ENCODE measurements around the gene MIX23. TPM values are rescaled to one million over a fixed set of nuclear protein-coding genes. Genes with fewer than 3 reads are reported as not detected.

Gene MIX23
- total RNA-seq, 5 donors from 2014 or later (not counting 1 experiment from before 2014, with no cell fraction given), result 15.7 to 27.3 (median 23.5) TPM

GRCh38 chr3:122353893-122354401, 29.1 kb downstream of the MIX23 start:
- H3K27me3 ChIP-seq (replicated peaks in 1 of 2; ENCODE audit: control insufficient read depth in 2 of 2, extremely low read depth in 1 of 2, insufficient read depth in 2 of 2, low read length in 1 of 2), result no peaks in the 10 kb centered on the region
- peaks cover 14% of the 10 kb centered on the region for H3K36me3 Mint-ChIP-seq
- WGBS (ENCODE audit: insufficient coverage), result no CpG with 5 or more reads among the region's 1 CpG
- H3K9me3 ChIP-seq, result no peaks in the 10 kb centered on the region
- H3K4me3 Mint-ChIP-seq, result no peak overlapping the region
- CTCF ChIA-PET, result no interaction called here
- no peaks in the 10 kb centered on the region for H3K9me3 Mint-ChIP-seq
- H3K27ac Mint-ChIP-seq, result no peak overlapping the region
- H3K27me3 Mint-ChIP-seq, result no peaks in the 10 kb centered on the region
- POLR2A ChIA-PET, result interaction anchor here in 1 of 2 donors (0.5 kb wide), 1 partner anchor 893 kb away, joined by 4 read pairs; no protein-coding TSS in a partner anchor
- H3K4me3 ChIP-seq (ENCODE audit: control insufficient read depth in 1 of 2, extremely low read depth in 1 of 2, low read length in 1 of 2), result no peak overlapping the region
- DNase-seq (no peak), ATAC-seq (replicated peaks in 1 of 4) (no peak)
- no peak overlapping the region for H3K27ac ChIP-seq (ENCODE audit: low read length)
- peaks cover 0 to 3% of the 10 kb centered on the region in 2 donors for H3K36me3 ChIP-seq (ENCODE audit: control insufficient read depth in 2 of 2, extremely low read depth in 1 of 2, insufficient read depth in 1 of 2, low read length in 1 of 2)
- no peaks in the 10 kb centered on the region for H3K4me1 ChIP-seq (ENCODE audit: control insufficient read depth in 1 of 2, extremely low read depth in 1 of 2, insufficient read depth in 2 of 2, low read length in 2 of 2)
- no peaks in the 10 kb centered on the region for H3K4me1 Mint-ChIP-seq

DNA sequence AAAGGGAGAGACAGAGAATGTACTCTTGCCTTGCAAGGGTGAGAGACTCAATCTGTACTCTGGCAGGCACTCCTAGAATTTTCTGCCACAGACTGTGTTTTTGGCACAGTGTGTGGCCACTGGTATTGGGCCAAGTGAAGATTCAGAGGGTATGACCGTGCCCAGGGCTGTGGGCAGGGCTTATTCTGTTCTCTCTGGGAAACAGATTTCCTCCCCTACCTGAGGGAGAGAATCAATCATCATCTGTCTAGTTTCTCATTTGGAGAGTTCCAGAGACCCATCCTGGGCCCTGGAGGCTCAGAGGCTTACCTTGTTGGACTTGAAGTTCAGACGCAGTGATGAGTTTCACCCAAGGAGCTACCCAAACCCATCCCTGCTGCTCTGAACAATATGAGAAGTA, 29.8 kb downstream of the MIX23 start:
- ChIA-PET CTCF (no interaction called here), POLR2A (interaction anchor here in 1 of 2 donors (0.5 kb wide), 1 partner anchor 892 kb away, joined by 4 read pairs; no protein-coding TSS in a partner anchor)
- peaks cover 0 to 3% of the 10 kb centered on the region in 2 donors for H3K36me3 ChIP-seq (ENCODE audit: control insufficient read depth in 2 of 2, extremely low read depth in 1 of 2, insufficient read depth in 1 of 2, low read length in 1 of 2)
- Mint-ChIP-seq H3K4me3 (no peak overlapping the region), H3K27me3 (no peaks in the 10 kb centered on the region), H3K27ac (no peak overlapping the region), H3K36me3 (peaks cover 7% of the 10 kb centered on the region), H3K4me1 (no peaks in the 10 kb centered on the region), H3K9me3 (no peaks in the 10 kb centered on the region)
- no CpG with 5 or more reads among the region's 2 CpGs for WGBS (ENCODE audit: insufficient coverage)
- no peak overlapping the region for H3K27ac ChIP-seq (ENCODE audit: low read length)
- no peaks in the 10 kb centered on the region for H3K4me1 ChIP-seq (ENCODE audit: control insufficient read depth in 1 of 2, extremely low read depth in 1 of 2, insufficient read depth in 2 of 2, low read length in 2 of 2)
- no peak overlapping the region for H3K4me3 ChIP-seq (ENCODE audit: control insufficient read depth in 1 of 2, extremely low read depth in 1 of 2, low read length in 1 of 2)
- DNase-seq (no peak), ATAC-seq (replicated peaks in 1 of 4) (no peak)
- H3K9me3 ChIP-seq, result no peaks in the 10 kb centered on the region
- peaks cover 0 to 5% of the 10 kb centered on the region in 2 experiments for H3K27me3 ChIP-seq (replicated peaks in 1 of 2; ENCODE audit: control insufficient read depth in 2 of 2, extremely low read depth in 1 of 2, insufficient read depth in 2 of 2, low read length in 1 of 2)

DNA sequence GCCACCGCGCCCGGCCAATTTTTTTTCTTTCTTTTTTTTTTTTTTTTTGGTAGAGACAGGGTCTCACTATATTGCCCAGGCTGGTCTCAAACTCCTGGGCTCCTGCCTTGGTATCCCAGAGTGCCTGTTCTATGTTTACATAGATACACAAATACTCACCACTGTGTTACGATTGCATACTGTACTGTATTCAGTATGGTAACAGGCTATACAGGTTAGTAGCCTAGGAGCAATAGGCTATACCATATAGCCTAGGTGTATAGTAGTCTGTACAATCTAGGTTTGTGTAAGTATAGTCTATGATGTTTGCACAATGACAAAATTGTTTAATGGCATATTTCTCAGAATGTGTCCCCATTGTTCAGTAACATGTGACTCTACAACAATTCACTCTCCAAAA, 31.4 kb downstream of the MIX23 start:
- H3K9me3 Mint-ChIP-seq, result no peaks in the 10 kb centered on the region
- ATAC-seq (replicated peaks in 1 of 4), result no peak
- H3K4me1 Mint-ChIP-seq, result no peaks in the 10 kb centered on the region
- H3K4me1 ChIP-seq (ENCODE audit: control insufficient read depth in 1 of 2, extremely low read depth in 1 of 2, insufficient read depth in 2 of 2, low read length in 2 of 2), result no peaks in the 10 kb centered on the region
- H3K9me3 ChIP-seq, result no peaks in the 10 kb centered on the region
- H3K4me3 ChIP-seq (ENCODE audit: control insufficient read depth in 1 of 2, extremely low read depth in 1 of 2, low read length in 1 of 2), result no peak overlapping the region
- H3K4me3 Mint-ChIP-seq, result no peak overlapping the region
- H3K36me3 ChIP-seq (ENCODE audit: control insufficient read depth in 2 of 2, extremely low read depth in 1 of 2, insufficient read depth in 1 of 2, low read length in 1 of 2), result no peaks in the 10 kb centered on the region
- no peak overlapping the region for H3K27ac Mint-ChIP-seq
- peaks cover 0 to 2% of the 10 kb centered on the region in 2 donors for H3K27me3 Mint-ChIP-seq
- no peak for DNase-seq
- no peak overlapping the region for H3K27ac ChIP-seq (ENCODE audit: low read length)
- POLR2A ChIA-PET, result no interaction called here
- H3K36me3 Mint-ChIP-seq, result no peaks in the 10 kb centered on the region
- H3K27me3 ChIP-seq (replicated peaks in 1 of 2; ENCODE audit: control insufficient read depth in 2 of 2, extremely low read depth in 1 of 2, insufficient read depth in 2 of 2, low read length in 1 of 2), result peaks cover 0 to 9% of the 10 kb centered on the region in 2 experiments
- CTCF ChIA-PET, result no interaction called here
- no CpG with 5 or more reads among the region's 4 CpGs for WGBS (ENCODE audit: insufficient coverage)

DNA sequence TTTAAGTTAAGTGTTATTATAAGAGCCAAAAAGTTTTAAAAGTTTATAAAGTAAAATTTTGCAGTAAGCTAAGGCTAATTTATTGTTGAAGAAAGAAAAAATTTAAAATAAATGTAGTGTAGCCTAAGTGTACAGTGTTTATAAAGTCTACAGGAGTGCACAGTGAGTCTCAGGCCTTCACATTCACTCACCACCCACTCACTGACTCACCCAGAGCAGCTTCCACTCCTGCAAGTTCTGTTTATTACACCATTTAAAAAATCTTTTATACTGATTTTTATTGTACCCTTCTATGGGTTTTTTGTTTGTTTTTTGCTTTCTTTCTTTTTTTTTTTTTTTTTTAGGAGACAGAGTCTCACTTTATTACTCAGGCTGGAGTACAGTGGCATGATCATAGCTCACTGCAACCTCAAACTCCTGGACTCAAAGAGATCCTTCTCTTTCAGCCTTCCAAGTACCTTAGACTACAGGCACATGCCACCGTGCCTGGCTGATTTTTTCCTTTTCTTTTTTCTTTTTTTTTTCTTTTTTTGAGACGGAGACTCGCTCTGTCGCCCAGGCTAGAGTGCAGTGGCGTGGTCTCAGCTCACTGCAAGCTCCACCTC, 32.1 kb downstream of the MIX23 start:
- ChIA-PET CTCF (interaction anchor here in 1 of 2 donors (0.6 kb wide), 1 partner anchor 12 kb away, joined by 3 read pairs; no protein-coding TSS in a partner anchor), POLR2A (no interaction called here)
- DNase-seq (no peak), ATAC-seq (replicated peaks in 1 of 4) (no peak)
- no peaks in the 10 kb centered on the region for H3K4me1 ChIP-seq (ENCODE audit: control insufficient read depth in 1 of 2, extremely low read depth in 1 of 2, insufficient read depth in 2 of 2, low read length in 2 of 2)
- no peak overlapping the region for H3K27ac ChIP-seq (ENCODE audit: low read length)
- H3K4me3 ChIP-seq (ENCODE audit: control insufficient read depth in 1 of 2, extremely low read depth in 1 of 2, low read length in 1 of 2), result no peak overlapping the region
- Mint-ChIP-seq H3K36me3 (no peaks in the 10 kb centered on the region), H3K4me3 (no peak overlapping the region), H3K4me1 (no peaks in the 10 kb centered on the region), H3K27ac (no peak overlapping the region), H3K9me3 (no peaks in the 10 kb centered on the region), H3K27me3 (peaks cover 0 to 2% of the 10 kb centered on the region in 2 donors)
- H3K36me3 ChIP-seq (ENCODE audit: control insufficient read depth in 2 of 2, extremely low read depth in 1 of 2, insufficient read depth in 1 of 2, low read length in 1 of 2), result no peaks in the 10 kb centered on the region
- WGBS (ENCODE audit: insufficient coverage), result 96% methylated on average over 4 of the region's 5 CpGs
- H3K9me3 ChIP-seq, result no peaks in the 10 kb centered on the region
- peaks cover 0 to 9% of the 10 kb centered on the region in 2 experiments for H3K27me3 ChIP-seq (replicated peaks in 1 of 2; ENCODE audit: control insufficient read depth in 2 of 2, extremely low read depth in 1 of 2, insufficient read depth in 2 of 2, low read length in 1 of 2)

DNA sequence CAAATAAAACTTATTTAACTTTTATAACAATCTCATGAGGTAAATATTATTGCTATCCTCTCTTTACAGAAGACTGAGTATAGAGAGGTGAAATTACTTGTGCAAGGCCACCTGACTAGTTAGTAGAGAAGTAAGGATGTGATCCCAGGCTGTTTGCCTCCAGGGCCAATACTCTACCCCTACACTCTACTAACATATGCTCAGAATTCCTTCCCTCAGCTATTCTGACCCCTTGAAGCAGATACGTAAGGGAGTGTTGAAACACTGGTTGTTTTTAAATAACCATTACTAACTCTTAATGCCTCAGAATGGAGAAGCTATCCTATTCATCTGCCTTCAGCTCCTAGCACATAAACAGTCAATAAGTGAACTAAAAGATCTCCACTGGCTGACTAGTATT, 33.9 kb downstream of the MIX23 start:
- H3K27ac ChIP-seq (ENCODE audit: low read length), result no peak overlapping the region
- POLR2A ChIA-PET, result no interaction called here
- no peaks in the 10 kb centered on the region for H3K4me1 ChIP-seq (ENCODE audit: control insufficient read depth in 1 of 2, extremely low read depth in 1 of 2, insufficient read depth in 2 of 2, low read length in 2 of 2)
- Mint-ChIP-seq H3K4me3 (no peak overlapping the region), H3K27ac (no peak overlapping the region), H3K36me3 (no peaks in the 10 kb centered on the region), H3K4me1 (no peaks in the 10 kb centered on the region), H3K9me3 (no peaks in the 10 kb centered on the region), H3K27me3 (peaks cover 0 to 2% of the 10 kb centered on the region in 2 donors)
- no CpG with 5 or more reads among the region's 1 CpG for WGBS (ENCODE audit: insufficient coverage)
- CTCF ChIA-PET, result interaction anchor here (0.6 to 1.0 kb wide), 6 partner anchors 10 to 1098 kb away, joined by 3 to 6 read pairs (median 4); no protein-coding TSS in a partner anchor
- H3K4me3 ChIP-seq (ENCODE audit: control insufficient read depth in 1 of 2, extremely low read depth in 1 of 2, low read length in 1 of 2), result no peak overlapping the region
- peaks cover 0 to 9% of the 10 kb centered on the region in 2 experiments for H3K27me3 ChIP-seq (replicated peaks in 1 of 2; ENCODE audit: control insufficient read depth in 2 of 2, extremely low read depth in 1 of 2, insufficient read depth in 2 of 2, low read length in 1 of 2)
- DNase-seq, result no peak
- no peaks in the 10 kb centered on the region for H3K36me3 ChIP-seq (ENCODE audit: control insufficient read depth in 2 of 2, extremely low read depth in 1 of 2, insufficient read depth in 1 of 2, low read length in 1 of 2)
- no peaks in the 10 kb centered on the region for H3K9me3 ChIP-seq
- ATAC-seq (replicated peaks in 1 of 4), result no peak

GRCh38 chr3:122343654-122344053, 39.4 kb downstream of the MIX23 start:
- ChIA-PET POLR2A (no interaction called here), CTCF (no interaction called here)
- H3K27ac Mint-ChIP-seq, result no peak overlapping the region
- H3K4me1 Mint-ChIP-seq, result no peaks in the 10 kb centered on the region
- Histone ChIP-seq H3K9me3 (no peaks in the 10 kb centered on the region), H3K36me3 (ENCODE audit: control insufficient read depth in 2 of 2, extremely low read depth in 1 of 2, insufficient read depth in 1 of 2, low read length in 1 of 2) (no peaks in the 10 kb centered on the region), H3K27me3 (replicated peaks in 1 of 2; ENCODE audit: control insufficient read depth in 2 of 2, extremely low read depth in 1 of 2, insufficient read depth in 2 of 2, low read length in 1 of 2) (peaks cover 0 to 9% of the 10 kb centered on the region in 2 experiments), H3K4me3 (ENCODE audit: control insufficient read depth in 1 of 2, extremely low read depth in 1 of 2, low read length in 1 of 2) (no peak overlapping the region), H3K4me1 (ENCODE audit: control insufficient read depth in 1 of 2, extremely low read depth in 1 of 2, insufficient read depth in 2 of 2, low read length in 2 of 2) (no peaks in the 10 kb centered on the region), H3K27ac (ENCODE audit: low read length) (no peak overlapping the region)
- no peaks in the 10 kb centered on the region for H3K36me3 Mint-ChIP-seq
- DNase-seq (no peak), ATAC-seq (replicated peaks in 1 of 4) (no peak)
- H3K9me3 Mint-ChIP-seq, result no peaks in the 10 kb centered on the region
- no CpG with 5 or more reads among the region's 2 CpGs for WGBS (ENCODE audit: insufficient coverage)
- no peak overlapping the region for H3K4me3 Mint-ChIP-seq
- H3K27me3 Mint-ChIP-seq, result peaks cover 4 to 6% of the 10 kb centered on the region in 2 donors

Measured in T-cell (primary cell).